CD4-positive, alpha-beta T cell treated with Interleukin-17A for 4 hours (primary cell): ENCODE measurements around the gene CD59.

Source experiments
- DNase-seq: peaks from one replicate; pipeline ENCODE4 v3.0.0-alpha.2; 2020; ENCODE audit warnings: mixed read lengths

CD59 gene, protein sequence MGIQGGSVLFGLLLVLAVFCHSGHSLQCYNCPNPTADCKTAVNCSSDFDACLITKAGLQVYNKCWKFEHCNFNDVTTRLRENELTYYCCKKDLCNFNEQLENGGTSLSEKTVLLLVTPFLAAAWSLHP

DNA sequence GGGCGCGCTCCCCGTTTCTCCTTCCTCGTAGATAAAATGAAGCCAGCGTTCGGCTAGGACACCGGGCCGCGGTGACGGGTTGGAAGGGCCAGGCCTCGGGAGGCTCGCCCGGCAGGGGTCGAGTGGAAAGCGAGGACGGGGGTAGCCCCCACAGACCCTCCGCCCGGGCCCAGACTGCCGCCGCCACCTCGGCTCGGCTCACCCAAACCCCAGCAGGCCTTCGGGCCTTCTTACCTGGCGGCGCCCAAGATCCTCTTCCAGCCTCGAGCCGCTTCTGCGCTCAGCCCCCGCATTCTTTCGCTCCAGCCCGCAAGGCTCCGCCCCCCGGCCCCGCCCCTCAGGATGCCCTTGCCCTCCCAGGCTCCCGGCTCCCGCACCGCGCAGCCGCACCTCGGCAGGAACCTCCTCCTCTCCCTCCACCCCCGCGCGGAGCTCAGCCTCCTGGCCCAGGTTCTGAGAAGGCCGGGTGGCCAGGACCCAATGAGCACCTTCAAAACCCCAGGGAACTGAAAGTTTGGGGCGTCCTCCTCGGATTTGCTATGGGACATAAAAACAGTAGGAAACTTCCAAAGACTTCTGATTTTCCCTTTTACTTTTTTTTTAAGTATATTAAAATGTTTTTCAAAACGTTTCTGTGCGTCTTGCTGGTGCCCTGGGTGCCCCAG is at the start of gene CD59:
Gene CD59 (minus strand): TSS at position 276 of the 665 bp plus-strand sequence. CDS start 13,978 bp downstream, outside the sequence.
- peak; percentile 99 for DNase-seq

DNA sequence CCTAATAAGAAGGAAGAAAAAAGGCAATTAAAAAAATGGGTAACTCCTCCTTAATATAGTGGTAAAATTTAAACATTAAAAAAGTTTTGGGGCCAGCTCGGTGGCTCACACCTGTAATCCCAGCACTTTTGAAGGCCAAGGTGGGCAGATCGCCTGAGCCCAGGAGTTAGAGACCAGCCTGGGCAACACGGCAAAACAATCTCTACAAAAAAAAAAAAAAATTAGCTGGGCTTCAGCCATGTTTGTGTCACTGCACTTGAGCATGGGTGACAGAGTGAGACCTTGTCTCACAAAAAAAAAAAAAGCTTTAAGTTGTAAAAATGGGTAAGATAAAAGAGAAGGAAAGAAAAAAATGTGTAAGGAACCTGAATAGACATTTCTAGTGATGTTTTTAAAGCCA is 49.4 kb upstream of the CD59 start:
- DNase-seq: no peak

DNA sequence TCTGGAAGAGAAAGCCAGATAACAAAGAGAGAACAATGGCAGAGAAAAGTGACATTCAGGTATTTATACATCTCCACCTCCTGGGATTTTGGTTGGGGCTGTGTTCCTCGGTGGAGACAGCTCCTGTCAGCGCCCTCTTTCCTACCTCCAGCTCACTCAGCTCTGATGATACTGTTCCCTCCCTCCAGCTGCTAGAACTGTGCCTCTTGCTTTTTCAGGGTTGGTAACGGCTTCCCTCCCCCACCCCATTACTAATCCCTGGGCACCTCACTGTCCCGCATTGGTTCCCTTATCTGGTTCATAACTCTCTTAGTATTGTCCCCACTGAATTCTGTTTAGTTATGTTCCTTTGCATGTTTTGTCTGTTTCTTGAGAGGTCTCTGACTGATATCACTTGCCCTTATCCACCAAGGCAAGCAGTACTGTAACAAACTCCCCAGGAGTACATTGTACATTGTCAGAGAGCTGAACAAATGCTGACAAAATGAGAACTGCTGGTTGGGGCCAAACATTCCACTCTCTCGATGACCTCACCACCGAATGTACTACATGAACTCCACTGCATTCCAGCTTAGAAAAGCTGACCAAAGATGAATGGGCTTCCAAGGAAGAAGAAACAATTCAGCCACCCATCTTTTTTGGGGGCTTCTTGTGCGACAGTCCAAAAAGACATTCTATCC is 43.8 kb upstream of the CD59 start:
- DNase-seq: no peak

DNA sequence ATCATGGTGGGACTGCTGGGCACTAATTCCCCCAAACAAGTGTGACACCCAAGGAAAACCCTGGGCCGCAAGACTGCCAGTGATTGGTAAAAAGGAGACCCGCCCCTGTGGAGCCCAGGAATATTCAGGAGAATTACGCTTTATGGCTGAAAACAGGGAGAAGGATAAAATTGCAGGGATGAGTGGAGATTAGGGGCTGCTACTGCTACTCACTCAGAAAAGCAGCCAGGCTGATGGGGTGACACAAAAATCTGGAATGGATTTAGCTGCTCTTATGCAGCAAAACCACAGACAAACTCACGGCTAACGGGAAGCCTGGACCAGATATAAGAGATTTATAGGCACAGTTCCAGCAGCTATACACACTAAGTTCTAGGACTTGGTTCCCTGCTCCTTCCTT is 42.5 kb upstream of the CD59 start:
- DNase-seq: no peak

DNA sequence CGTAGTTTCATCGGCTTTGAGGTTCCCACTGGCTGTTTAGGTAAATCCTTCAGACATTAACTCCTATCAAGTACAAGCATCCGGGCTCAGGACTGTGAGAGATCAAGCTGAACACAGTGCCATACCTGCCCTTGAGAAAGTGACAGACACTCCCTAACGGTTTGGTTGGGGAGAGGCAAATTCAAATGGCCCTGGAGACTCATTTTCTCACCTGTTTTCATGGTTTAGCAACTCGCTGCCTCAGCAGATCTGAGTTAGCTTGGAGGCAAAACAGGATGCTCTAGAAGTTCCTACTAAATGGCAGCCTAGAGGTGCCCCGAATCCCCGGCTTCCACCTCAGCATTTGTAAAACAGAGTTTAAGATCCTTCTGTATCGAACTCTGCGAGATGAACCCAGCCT is 41.7 kb upstream of the CD59 start:
- no peak for DNase-seq

DNA sequence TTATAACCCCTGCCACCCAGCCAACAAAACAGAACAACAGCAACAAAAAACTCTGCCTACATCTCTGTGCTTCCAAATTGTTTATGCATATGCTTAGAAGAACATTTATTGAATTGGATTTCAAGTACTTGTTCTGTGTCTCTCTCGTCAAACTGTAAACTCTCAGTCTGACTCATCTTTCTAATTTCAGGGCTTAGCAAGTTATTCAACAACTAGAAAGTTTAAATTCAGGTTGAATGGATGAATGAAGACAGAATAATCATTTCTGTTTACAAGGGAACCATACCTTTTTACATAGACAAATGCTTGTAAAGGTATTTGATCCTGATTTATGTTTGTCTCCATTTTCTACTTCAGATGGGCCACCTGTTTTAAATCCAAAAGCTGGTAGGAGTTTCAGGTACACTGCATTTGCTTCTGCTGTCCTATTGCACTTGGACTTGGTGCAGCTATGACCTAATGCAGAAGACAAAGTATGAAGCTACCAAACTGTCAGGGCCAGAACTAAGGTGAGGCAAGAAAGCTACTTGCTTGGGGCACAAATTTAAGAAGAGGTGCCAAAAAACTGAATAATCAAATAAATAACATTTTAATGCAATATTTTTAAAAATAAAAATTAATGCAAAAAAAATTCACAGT is 39.7 kb upstream of the CD59 start:
- no peak for DNase-seq

DNA sequence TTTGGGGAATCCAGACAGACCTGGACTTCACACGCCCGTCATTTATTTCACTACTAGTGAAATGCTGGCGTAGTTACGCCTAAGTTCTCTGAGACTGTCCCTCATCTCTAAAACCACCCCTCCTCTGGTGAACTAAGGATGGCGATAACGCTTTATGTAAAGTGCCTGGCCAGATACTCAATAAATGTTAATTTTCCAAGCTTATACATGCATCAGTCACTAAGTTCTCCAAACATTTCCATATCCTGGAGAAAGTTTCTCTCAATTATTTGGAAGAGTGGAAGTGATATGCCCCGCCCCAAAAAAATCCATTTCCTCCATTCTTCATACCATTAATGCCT is 39.2 kb upstream of the CD59 start:
- DNase-seq: no peak

DNA sequence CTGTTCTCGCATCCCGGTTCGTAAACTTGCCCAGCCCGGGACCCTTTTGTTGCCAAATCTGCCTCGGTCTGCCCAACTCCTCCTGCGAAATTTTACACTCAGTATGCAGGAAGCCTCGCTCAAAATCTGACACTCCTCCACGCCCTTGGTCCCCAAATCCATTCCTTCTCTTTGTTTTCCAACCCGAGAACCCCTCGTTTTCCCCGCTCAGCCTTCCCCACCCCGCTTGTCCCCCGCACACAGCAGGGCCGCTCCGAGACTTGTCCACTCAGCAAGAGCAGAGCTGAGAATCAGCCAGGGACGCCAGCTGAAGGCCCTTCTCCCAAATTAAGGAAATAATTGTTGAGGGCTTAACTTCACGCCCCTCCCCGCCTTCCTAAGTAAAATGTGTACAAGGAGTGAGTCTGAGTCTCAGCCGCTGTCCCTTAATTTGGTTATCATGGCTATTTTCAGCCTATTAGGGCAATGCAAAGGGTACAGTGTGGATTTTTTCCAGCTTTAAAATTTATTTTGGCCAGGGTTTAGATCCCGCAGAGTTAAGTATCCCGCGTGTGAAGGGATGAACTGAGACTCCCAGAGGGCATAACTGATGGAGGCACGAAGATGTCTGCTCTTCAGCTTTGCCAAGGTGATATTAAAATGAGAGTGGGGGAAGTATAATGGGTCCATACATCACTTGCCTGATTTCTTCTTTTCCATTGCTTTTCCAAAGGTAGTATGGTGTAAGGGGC is 38.7 kb upstream of the CD59 start:
- DNase-seq: no peak

DNA sequence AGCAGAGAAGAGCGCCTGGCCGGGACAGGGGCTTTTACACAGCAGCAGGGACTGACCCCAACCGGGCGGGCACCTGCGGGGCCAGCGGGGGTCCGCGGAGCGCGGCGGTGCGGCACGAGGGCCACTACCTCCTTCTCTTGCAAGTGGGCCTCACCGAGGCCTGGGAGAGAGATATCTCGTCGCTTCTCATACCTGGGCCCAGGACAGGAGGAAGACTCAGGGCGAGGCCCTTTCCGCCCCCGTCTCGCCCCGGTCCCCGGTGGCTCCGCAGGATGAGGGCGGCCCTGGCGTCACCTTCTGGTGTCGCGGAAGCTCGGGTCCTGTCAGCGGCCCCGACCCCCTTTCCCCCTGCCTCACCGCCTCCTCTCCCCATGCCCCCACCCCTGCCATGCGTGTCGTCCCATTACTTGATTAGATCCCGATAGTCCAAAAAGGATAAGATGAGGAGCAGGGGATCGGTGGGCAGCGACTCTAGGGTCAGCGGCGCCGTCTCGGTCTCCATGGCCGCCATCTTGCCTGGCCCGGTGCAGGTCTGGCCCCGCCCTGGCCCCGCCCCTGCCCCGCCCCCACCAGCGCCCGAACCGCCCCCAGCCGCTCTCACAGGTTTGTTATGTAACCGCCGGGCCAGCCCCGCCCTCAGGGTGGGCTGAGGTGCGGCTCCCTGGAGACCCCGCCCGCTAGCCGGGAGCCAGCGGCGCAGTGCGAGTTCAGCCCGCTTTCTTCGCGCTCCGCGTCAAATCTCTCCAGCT is 37.9 kb upstream of the CD59 start, which contains the start of gene FBXO3:
Gene FBXO3 (minus strand): TSS at position 534 of the 749 bp plus-strand sequence. CDS start 23 bp downstream, at position 511.
- peak; percentile 95 for DNase-seq

DNA sequence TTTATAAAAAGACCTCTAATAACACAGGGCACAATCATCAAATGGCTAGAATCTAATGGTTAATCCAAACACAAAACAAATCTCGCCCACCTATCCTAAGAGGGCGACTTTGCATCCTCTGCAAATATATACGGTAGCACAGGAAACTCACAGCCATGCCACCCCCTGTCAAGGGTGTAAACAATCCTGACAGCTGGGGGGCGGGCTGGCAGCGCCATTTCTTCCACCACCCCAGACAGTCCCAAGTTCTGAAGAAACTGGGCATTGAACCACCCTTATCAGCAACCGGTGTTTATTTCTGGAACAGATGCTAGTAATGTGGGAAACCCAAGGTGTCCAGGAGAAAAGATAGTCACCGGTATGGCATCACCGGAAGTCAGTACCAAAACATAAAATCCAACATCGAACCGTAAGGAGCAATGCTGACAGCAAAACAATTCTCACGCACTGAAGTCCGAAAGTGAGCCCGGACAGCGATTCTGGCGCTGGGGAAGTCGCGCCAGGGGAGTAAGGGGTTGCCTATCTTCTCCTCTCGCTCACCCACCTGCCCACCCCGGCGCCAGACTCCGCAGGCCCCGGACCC is 37.3 kb upstream of the CD59 start:
- peak; percentile 55 for DNase-seq

DNA sequence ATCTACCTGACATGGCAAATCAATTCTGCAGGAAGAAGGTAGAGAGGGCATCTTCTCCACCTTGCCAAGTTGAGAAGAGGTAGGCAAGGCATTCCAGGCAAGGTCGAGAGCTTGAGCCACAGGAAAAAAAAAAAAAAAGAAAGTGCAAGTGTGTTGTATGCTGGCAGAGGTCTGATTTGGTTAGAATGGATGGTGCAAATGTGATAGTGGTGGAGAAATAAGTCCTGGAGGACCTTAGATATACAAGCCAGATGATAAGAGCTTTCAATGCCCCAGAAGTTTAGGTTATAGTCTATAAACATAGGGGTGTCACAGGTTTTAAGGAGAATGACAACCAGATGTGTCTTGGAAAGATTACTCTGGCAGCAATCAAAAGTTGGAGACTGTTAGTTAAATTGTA is 36.6 kb upstream of the CD59 start:
- no peak for DNase-seq

DNA sequence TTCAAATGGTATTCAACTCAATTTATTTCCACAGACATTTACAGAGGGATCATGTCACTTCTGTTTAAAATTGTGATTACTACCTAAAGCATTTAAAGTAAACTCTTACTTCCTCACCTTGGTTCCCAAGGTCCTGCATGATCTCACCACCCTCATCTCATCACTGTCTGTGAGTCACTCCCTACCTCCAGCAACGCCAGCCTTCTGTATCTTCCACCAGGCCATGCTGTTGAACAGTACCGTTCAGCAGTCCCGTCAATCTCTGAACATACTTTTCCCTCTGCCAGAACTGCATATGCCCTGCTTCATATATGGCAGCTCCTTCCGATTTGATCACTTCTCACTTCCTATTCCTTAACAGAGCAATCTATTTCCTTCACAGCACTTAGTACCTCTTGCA is 36.1 kb upstream of the CD59 start:
- DNase-seq: peak; percentile 26

DNA sequence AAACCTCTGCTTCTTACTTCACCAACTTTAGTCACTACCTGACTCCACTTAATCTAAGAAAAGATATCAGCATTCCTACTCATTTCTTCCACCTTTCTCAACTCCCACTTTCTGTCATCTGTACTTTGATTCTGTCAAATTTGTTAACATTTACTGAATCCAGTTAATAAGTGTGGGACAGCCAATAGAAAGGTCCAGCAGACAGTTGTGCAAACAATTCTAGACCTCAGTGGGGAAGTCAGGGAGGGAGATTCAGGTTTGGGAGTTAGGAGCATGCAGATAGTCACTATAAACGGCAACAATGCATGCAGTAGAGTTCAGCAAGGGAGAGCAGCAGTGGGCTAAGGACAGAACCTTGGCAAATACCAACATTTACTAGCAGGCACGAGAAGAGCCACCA is 34.0 kb upstream of the CD59 start:
- no peak for DNase-seq

DNA sequence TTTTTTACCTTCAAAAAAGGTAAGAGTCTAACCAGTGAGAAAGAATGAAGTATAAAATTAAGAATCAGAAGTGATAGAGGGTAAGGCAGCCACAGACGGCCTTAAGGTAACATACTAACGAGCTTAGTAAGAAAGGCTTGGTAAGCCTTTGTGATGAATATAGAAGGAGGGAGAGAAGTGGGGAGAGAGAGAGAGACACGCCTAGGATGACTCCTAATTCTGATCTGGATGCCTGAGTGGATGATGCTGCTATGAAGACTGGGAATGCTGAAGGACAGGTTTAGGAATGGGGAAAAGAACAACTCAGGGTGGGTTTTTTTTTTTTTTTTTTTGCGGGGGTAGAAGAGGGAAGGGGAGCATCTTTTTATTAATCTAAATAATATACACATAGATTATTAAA is 33.3 kb upstream of the CD59 start:
- no peak for DNase-seq

DNA sequence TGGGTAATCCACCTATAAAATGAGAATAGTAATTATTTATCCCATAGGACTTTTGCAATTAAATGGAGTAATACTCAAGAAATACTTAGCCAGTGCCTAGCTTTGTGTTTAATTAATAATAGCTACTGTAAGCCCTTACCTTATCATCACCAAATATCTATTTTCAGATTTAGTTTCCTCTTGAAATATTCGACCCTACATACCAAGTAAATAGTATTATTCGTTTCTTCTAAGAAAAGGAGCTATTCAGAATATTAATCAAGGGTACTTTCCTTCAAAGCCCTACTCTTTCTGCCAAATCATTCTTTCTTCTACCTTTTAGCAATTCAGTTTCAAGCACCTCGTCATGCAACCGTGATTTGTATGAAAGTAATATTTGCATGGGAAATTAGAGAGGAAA is 31.4 kb upstream of the CD59 start:
- no peak for DNase-seq

DNA sequence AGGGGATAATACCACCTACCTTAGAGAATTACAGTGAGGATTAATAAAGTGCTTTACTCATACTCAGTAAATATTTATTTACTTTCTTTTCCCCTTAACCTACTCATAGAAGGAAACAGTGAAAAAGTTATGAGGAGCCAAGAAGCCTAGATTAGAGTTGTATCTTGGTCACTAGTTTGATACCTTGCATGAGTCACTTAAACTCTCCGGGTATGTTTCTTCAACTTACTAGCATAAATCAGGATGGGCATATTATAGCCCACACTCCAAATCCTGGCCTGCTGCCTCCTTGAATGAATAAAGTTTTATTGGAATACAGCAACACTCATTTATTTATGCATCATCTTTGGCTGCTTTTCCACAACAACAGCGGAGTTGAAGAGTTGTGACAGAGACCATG is 29.9 kb upstream of the CD59 start:
- no peak for DNase-seq

DNA sequence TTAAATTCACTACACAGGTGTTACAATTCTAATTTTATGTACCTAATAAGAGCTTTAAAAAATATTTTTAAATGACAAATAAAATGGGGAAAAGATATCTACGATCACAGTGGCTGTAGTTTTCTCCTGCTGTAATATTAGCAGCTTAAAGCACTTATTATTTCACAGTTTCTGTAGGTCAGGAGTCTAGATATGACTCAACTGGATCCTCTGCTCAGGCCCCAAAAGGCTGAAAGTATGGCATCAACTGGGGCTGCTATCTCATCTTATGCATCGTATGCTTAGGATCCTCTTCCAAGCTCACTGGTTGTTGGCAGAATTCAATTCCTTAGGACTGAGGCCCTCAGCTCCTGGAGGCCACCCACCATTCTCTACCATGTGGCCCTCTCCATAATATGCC is 25.2 kb upstream of the CD59 start:
- DNase-seq: no peak

DNA sequence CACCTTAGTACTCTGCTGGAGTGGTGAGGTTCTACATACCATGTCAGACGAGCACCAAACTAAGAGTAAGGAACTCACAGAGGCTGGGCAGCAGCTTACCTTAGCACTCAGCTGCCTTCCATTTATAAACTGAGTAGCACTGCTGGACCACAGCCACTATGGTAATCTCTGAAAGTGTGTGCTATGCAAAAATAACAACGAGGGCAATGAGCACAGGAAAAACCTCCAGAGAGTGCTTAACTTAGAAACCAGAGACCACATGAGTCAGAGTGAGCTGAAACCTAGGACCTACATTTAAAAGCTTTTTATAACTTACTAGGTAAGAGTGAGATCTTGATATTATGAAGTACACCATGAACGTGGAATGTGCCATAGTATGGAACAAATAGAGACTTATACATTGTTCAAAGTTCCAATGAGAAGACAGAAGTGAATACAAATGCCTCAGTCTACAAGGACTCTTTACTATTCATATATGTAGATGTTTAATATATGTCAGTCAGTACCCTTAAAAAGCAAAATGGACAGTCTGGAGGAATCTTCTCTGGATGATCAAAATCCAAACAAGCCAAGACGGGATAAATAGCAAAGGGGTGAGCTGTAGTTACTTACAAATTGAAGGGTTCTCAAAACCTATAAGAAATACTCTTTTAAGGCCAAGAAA is 17.2 kb upstream of the CD59 start:
- no peak for DNase-seq

DNA sequence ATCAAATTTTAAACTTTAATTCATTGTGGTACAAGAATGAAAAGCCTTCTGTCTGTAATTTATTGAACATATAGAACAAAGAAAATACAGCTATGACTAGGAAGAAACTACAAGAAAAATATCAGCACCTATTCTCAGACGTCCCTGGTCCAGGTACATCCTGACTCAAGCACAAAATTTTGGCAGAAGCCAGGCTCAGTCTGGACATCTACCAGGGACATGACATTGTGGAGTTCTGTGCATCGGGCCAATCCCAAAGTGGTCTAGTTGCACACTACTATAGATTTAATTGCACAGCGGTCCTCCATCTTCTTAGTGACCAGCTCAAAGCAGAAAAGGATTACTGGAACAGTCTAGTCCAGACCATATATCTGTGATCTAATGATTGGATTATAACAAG is 15.7 kb upstream of the CD59 start:
- DNase-seq: no peak

DNA sequence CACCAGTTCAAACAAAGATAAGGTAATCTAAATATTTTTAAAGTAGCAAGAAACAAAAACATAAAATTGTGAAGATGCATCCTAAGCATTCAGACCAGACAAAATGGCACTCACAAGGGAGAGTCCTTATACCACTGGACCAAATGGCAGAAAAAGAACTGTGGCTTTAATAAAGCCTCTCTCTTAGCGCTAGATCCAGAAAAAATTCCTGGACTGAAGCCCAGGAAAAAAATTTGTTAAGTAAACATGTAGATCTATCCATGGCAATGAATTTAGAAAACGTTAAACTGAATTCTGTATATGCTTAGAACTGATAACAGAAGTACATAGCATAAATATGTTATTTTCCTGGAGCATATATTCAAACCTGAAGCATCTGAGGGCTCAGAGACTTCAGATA is 11.8 kb upstream of the CD59 start:
- no peak for DNase-seq

DNA sequence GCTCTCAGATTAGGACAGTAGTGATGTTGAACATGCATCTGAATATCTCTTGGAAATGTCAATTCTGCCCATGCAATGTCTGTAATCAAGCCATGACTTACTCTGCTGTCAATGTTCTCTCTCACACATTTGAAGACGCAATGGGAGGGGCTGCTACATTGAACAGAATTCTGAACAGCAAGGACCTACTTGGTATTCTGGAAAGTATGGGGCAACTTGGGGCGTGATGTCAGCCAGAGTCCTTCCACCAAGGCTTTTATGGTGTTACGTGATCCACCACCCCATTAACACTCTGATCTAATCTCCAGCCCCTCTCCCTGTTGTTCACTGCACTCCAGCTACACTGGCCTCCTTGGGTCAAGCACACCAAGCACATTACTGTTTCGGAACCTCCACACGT is 7.1 kb upstream of the CD59 start:
- no peak for DNase-seq
